Neural cell (in vitro differentiated cells): ENCODE data around the gene DND1. TPM values are rescaled to one million over a fixed set of nuclear protein-coding genes. Genes with fewer than 3 reads are reported as not detected.
A peak's percentile ranks its signal among the peaks of the same experiment; 100 is the strongest.
"Not testable (repeated sequence)": the region's sequence is repeated elsewhere in the genome, so short reads cannot be mapped to it uniquely, and the experiment has no call there.

Experiments
- H2AFZ ChIP-seq: fragments of 200-600, 300-800 bp; sonication (generic), shearing (Covaris generic); 2 replicates; pipeline ENCODE4 v1.6.0; 2014; ENCODE audit warnings: low read depth, mild to moderate bottlenecking, antibody characterized with exemption, low read length, moderate library complexity
- H3F3A ChIP-seq: fragments of 200-600 bp; shearing (Covaris generic); 2 replicates; pipeline ENCODE4 v1.6.1; 2016; ENCODE audit warnings: mild to moderate bottlenecking, moderate library complexity, mixed read lengths, antibody characterized with exemption, low read length; ENCODE audit not compliant: insufficient read depth, poor library complexity, severe bottlenecking
- H3K27ac ChIP-seq: fragments of 200-600, 300-800 bp; sonication (generic), shearing (Covaris generic); 2 replicates; pipeline ENCODE4 v1.5.1; 2014; ENCODE audit warnings: mild to moderate bottlenecking, low read length, moderate library complexity
- H3K27me3 ChIP-seq: fragments of 300-800, 200-600 bp; sonication (generic), shearing (Covaris generic); 2 replicates; pipeline ENCODE4 v1.6.0; 2014; ENCODE audit warnings: mild to moderate bottlenecking, low read depth, low read length, moderate library complexity; ENCODE audit not compliant: insufficient read depth
- H3K36me3 ChIP-seq: fragments of 300-800, 200-600 bp; sonication (generic), shearing (Covaris generic); 2 replicates; pipeline ENCODE4 v1.5.1; 2014; ENCODE audit warnings: mild to moderate bottlenecking, antibody characterized with exemption, low read length, moderate library complexity; ENCODE audit not compliant: insufficient read depth
- H3K4me2 ChIP-seq: fragments of 300-800, 200-600 bp; sonication (generic), shearing (Covaris generic); 2 replicates; pipeline ENCODE4 v1.6.0; 2014; ENCODE audit warnings: mild to moderate bottlenecking, low read length
- H3K4me3 ChIP-seq: fragments of 300-800, 200-600 bp; sonication (generic), shearing (Covaris generic); 2 replicates; pipeline ENCODE4 v1.5.1; 2014; ENCODE audit warnings: mild to moderate bottlenecking, low read length, moderate library complexity
- H3K79me2 ChIP-seq: fragments of 200-600 bp; shearing (Covaris generic); replicated peaks from 2 replicates; pipeline ENCODE4 v1.6.0; 2014; ENCODE audit warnings: mild to moderate bottlenecking, low read length, moderate library complexity; ENCODE audit not compliant: insufficient read depth
- H3K9ac ChIP-seq: fragments of 300-800, 200-600 bp; sonication (generic), shearing (Covaris generic); 2 replicates; pipeline ENCODE4 v1.6.1; 2016; ENCODE audit warnings: mild to moderate bottlenecking, low read length, mixed read lengths
- H3K9me2 ChIP-seq: fragments of 200-600 bp; shearing (Covaris generic); 2 replicates; pipeline ENCODE4 v1.6.1; 2016; ENCODE audit warnings: mild to moderate bottlenecking, low read length, mixed read lengths; ENCODE audit not compliant: insufficient read depth
- H3K9me3 ChIP-seq: fragments of 200-600, 300-800 bp; sonication (generic), shearing (Covaris generic); 2 replicates; pipeline ENCODE4 v1.6.1; 2016; ENCODE audit warnings: mild to moderate bottlenecking, mixed run types, low read length, moderate library complexity, mixed read lengths
- H4K20me1 ChIP-seq: fragments of 200-600 bp; shearing (Covaris generic); 2 replicates; pipeline ENCODE4 v1.6.1; 2016; ENCODE audit warnings: mild to moderate bottlenecking, mixed run types; ENCODE audit not compliant: insufficient read depth
- EP300 ChIP-seq: fragments of 450-650 bp; conservative IDR thresholded peaks from 2 replicates; pipeline ENCODE4 v1.6.1; 2014; ENCODE audit warnings: antibody characterized with exemption, mild to moderate bottlenecking, moderate library complexity; ENCODE audit not compliant: poor library complexity, severe bottlenecking
- EZH2 ChIP-seq: fragments of 200-600, 300-800 bp; shearing (Covaris generic), sonication (generic); IDR thresholded peaks from 2 replicates; pipeline ENCODE4 v1.6.1; 2014; ENCODE audit warnings: antibody characterized with exemption, low read length, borderline replicate concordance, mild to moderate bottlenecking; ENCODE audit not compliant: insufficient read depth, poor library complexity, severe bottlenecking
- MXI1 ChIP-seq: fragments of 450-650 bp; conservative IDR thresholded peaks from 2 replicates; pipeline ENCODE4 v1.6.1; 2014; ENCODE audit warnings: antibody characterized with exemption, mild to moderate bottlenecking; ENCODE audit not compliant: poor library complexity, severe bottlenecking
- POLR2AphosphoS5 ChIP-seq: IDR thresholded peaks from 2 replicates; pipeline ENCODE4 v1.6.1; 2012
- RAD21 ChIP-seq: fragments of 450-650 bp; conservative IDR thresholded peaks from 2 replicates; pipeline ENCODE4 v1.6.1; 2014; ENCODE audit warnings: antibody characterized with exemption, mild to moderate bottlenecking, moderate library complexity
- SMC3 ChIP-seq: fragments of 450-650 bp; conservative IDR thresholded peaks from 2 replicates; pipeline ENCODE4 v1.6.1; 2014; ENCODE audit warnings: antibody characterized with exemption, mild to moderate bottlenecking, moderate library complexity; ENCODE audit not compliant: poor library complexity
- TAF1 ChIP-seq: IDR thresholded peaks from 2 replicates; pipeline ENCODE4 v1.6.1; 2012; ENCODE audit warnings: low read depth
- polyA plus RNA-seq: library from polyadenylated mRNA; depleted of rRNA; stranded (reverse); fragments of >200 nt; gene quantifications from 2 replicates; pipeline ENCODE4 v1.2.3, GENCODE V29; 2014
- TF ChIP-seq, protein P1 (sequence below): IDR thresholded peaks from 2 replicates; pipeline ENCODE4 v1.6.1; 2012; ENCODE audit warnings: borderline replicate concordance
- TF ChIP-seq, protein P2 (sequence below): fragments of 450-650 bp; IDR thresholded peaks from 2 replicates; pipeline ENCODE4 v1.5.1; 2014; ENCODE audit warnings: antibody characterized with exemption, mild to moderate bottlenecking, moderate library complexity; ENCODE audit not compliant: poor library complexity, severe bottlenecking

Gene DND1
- polyA plus RNA-seq, 1 donor from 2014 or later = 4.4 TPM

DNA sequence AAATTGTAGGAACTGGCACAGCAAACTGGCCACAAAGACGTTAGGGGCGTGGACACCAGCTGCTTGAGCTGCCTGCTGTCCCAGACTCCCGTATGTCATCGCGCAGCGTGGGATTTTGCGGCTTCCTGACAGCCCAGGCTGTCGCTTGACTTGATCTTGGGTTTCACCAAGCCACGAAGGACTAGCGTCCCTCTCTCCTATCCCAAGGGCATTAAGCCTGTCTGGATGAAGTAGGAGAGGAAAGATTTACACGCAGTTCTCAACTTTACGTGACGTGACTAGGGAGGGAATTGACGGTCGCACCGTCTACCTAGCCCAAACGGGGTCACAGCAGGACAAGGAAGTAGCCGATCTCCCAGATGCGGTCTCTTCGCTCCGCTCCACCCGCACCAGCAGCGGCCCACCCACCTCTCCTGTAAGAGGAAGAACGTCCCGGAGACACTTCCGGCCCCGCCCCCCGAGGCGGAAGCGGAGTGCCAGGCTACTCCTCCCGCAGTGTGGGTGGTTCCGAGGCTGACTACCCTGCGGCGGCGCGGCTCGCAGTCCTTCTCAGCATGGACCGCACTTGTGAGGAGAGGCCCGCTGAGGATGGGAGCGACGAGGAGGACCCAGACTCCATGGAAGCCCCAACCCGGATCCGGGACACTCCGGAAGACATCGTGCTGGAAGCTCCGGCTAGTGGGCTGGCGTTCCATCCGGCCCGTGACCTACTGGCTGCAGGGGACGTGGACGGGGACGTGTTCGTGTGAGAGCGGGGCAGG lies 8.8 kb downstream of the DND1 start, which contains the start of gene WDR55:
TSS of gene WDR55 (plus strand) at position 546 of the 761 bp plus-strand sequence. CDS start at position 555, 9 bp downstream.
- no peaks in the 10 kb centered on the region for H3F3A ChIP-seq
- peak within 1 kb of the TSS; percentile 85 for H3K9ac ChIP-seq
- TF ChIP-seq POLR2AphosphoS5 (peak; percentile 82), MXI1 (peak; percentile 91), RAD21 (peak; percentile 31), SMC3 (peak; percentile 45), EP300 (no peak), EZH2 (no peak), TAF1 (no peak)
- TF ChIP-seq, protein P1, sequence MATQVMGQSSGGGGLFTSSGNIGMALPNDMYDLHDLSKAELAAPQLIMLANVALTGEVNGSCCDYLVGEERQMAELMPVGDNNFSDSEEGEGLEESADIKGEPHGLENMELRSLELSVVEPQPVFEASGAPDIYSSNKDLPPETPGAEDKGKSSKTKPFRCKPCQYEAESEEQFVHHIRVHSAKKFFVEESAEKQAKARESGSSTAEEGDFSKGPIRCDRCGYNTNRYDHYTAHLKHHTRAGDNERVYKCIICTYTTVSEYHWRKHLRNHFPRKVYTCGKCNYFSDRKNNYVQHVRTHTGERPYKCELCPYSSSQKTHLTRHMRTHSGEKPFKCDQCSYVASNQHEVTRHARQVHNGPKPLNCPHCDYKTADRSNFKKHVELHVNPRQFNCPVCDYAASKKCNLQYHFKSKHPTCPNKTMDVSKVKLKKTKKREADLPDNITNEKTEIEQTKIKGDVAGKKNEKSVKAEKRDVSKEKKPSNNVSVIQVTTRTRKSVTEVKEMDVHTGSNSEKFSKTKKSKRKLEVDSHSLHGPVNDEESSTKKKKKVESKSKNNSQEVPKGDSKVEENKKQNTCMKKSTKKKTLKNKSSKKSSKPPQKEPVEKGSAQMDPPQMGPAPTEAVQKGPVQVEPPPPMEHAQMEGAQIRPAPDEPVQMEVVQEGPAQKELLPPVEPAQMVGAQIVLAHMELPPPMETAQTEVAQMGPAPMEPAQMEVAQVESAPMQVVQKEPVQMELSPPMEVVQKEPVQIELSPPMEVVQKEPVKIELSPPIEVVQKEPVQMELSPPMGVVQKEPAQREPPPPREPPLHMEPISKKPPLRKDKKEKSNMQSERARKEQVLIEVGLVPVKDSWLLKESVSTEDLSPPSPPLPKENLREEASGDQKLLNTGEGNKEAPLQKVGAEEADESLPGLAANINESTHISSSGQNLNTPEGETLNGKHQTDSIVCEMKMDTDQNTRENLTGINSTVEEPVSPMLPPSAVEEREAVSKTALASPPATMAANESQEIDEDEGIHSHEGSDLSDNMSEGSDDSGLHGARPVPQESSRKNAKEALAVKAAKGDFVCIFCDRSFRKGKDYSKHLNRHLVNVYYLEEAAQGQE = no peak
- TF ChIP-seq, protein P2, sequence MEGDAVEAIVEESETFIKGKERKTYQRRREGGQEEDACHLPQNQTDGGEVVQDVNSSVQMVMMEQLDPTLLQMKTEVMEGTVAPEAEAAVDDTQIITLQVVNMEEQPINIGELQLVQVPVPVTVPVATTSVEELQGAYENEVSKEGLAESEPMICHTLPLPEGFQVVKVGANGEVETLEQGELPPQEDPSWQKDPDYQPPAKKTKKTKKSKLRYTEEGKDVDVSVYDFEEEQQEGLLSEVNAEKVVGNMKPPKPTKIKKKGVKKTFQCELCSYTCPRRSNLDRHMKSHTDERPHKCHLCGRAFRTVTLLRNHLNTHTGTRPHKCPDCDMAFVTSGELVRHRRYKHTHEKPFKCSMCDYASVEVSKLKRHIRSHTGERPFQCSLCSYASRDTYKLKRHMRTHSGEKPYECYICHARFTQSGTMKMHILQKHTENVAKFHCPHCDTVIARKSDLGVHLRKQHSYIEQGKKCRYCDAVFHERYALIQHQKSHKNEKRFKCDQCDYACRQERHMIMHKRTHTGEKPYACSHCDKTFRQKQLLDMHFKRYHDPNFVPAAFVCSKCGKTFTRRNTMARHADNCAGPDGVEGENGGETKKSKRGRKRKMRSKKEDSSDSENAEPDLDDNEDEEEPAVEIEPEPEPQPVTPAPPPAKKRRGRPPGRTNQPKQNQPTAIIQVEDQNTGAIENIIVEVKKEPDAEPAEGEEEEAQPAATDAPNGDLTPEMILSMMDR = no peak
- no peaks in the 10 kb centered on the region for H3K9me3 ChIP-seq
- peak within 1 kb of the TSS; percentile 99 for H3K4me3 ChIP-seq
- no peaks in the 10 kb centered on the region for H3K9me2 ChIP-seq
- H2AFZ ChIP-seq = peak within 1 kb of the TSS; percentile 89
- peaks cover 12% of the 10 kb centered on the region for H3K79me2 ChIP-seq
- H3K4me2 ChIP-seq = peak within 1 kb of the TSS; percentile 71
- H3K27ac ChIP-seq = peak within 1 kb of the TSS; percentile 78
- no peaks in the 10 kb centered on the region for H4K20me1 ChIP-seq
- H3K36me3 ChIP-seq = peaks cover 7% of the 10 kb centered on the region
- no peaks in the 10 kb centered on the region for H3K27me3 ChIP-seq

DNA sequence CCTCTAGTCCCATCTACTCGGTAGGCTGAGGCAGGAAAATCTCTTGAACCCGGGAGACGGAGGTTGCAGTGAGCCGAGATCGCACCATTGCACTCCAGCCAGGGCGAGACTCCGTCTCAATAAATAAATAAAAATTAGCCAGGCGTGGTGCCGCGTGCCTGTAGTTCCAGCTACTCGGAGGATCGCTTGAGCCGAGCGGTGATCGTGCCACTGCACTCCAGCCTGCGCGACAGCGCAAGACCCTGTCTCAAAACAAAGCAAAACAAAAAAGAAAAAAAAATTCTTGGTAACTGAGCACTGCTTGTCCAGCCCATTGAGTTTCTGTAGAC lies 9.4 kb downstream of the DND1 start:
- Histone ChIP-seq H3K27me3 (no peaks in the 10 kb centered on the region), H3F3A (no peaks in the 10 kb centered on the region), H3K4me2 (peak overlapping the region; percentile 71), H4K20me1 (no peaks in the 10 kb centered on the region), H3K27ac (peak overlapping the region; percentile 78), H3K9me2 (no peaks in the 10 kb centered on the region), H3K79me2 (peaks cover 12% of the 10 kb centered on the region), H3K9ac (peak overlapping the region; percentile 85), H2AFZ (peak overlapping the region; percentile 89), H3K36me3 (peaks cover 7% of the 10 kb centered on the region), H3K9me3 (no peaks in the 10 kb centered on the region), H3K4me3 (peak overlapping the region; percentile 99)
- TF ChIP-seq, protein P1 = no peak
- TF ChIP-seq SMC3 (no peak), MXI1 (no peak), RAD21 (no peak), EP300 (no peak), POLR2AphosphoS5 (no peak), EZH2 (no peak), TAF1 (no peak)
- TF ChIP-seq, protein P2 = no peak

DNA sequence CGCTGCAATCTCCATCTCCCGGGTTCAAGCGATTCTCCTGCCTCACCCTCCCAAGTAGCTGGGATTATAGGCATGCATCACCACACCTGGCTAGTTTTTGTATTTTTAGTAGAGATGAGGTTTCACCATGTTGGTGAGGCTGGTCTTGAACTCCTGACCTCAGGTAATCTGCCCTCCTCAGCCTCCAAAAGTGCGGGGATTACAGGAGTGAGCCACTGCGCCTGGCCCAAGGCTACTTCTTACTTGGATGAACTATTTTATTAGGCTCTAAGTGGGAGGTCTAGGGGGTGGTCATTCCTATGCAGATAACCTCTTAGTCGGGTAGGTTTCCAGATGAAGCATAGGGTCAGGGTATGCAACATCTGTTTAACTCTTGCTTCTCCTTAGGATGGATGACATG lies 13.0 kb downstream of the DND1 start:
- H3K9me2 ChIP-seq, H3K27me3 ChIP-seq, H3F3A ChIP-seq, H3K4me3 ChIP-seq, H2AFZ ChIP-seq, H3K9me3 ChIP-seq, H3K27ac ChIP-seq, H3K4me2 ChIP-seq, H4K20me1 ChIP-seq, H3K79me2 ChIP-seq, H3K9ac ChIP-seq: not testable (repeated sequence)
- H3K36me3 ChIP-seq = peaks cover 17% of the 10 kb centered on the region
